Lower leg skin (tissue), 4 donors: ENCODE data around the gene CACNA1G. TPM values are rescaled to one million over a fixed set of nuclear protein-coding genes. Genes with fewer than 3 reads are reported as not detected.

ENCODE experiments used
- DNase-seq, 2 donors: peaks; one replicate each; pipeline ENCODE4 v3.0.0-alpha.2; 2019; ENCODE audit warnings: low spot score in 2 of 2
- H3K4me3 ChIP-seq: fragments of 200-600 bp; sonication (generic); 2 replicates; pipeline ENCODE4 v1.5.1; 2017; ENCODE audit warnings: mild to moderate bottlenecking, low read depth; ENCODE audit not compliant: poor library complexity, severe bottlenecking
- POLR2A ChIP-seq, 2 donors: fragments of 450-650 bp; IDR thresholded peaks; one replicate each; pipeline ENCODE4 v1.6.1; 2016 to 2017; ENCODE audit warnings: antibody characterized with exemption in 2 of 2, mild to moderate bottlenecking in 1 of 2, moderate library complexity in 1 of 2
- WGBS, 2 donors: methylation state at CpG; one replicate each; pipeline ENCODE4 v1.1.5; 2018; 5-methylcytosine and 5-hydroxymethylcytosine counted together
- intact Hi-C: fragments of 100-400 bp; cut with DNase I; formaldehyde crosslinking; loops from one replicate; pipeline ENCODE4 v1.15.0; 2023; ENCODE audit warnings: low total_unique reads
- total RNA-seq, 4 donors: library from RNA; depleted of rRNA; stranded (reverse); fragments of >200 nt; gene quantifications; one replicate each; pipeline ENCODE4 v1.1.0, GENCODE V29; 2016
- TF ChIP-seq, protein P1 (sequence below), 3 donors: fragments of 450-650 bp; IDR thresholded peaks; one replicate each; pipeline ENCODE4 v1.5.1; 2016; ENCODE audit warnings: antibody characterized with exemption in 3 of 3, mild to moderate bottlenecking in 3 of 3, moderate library complexity in 2 of 3

CACNA1G gene
- total RNA-seq, 4 donors from 2014 or later, result 1.3 to 3.1 (median 1.8) TPM

DNA sequence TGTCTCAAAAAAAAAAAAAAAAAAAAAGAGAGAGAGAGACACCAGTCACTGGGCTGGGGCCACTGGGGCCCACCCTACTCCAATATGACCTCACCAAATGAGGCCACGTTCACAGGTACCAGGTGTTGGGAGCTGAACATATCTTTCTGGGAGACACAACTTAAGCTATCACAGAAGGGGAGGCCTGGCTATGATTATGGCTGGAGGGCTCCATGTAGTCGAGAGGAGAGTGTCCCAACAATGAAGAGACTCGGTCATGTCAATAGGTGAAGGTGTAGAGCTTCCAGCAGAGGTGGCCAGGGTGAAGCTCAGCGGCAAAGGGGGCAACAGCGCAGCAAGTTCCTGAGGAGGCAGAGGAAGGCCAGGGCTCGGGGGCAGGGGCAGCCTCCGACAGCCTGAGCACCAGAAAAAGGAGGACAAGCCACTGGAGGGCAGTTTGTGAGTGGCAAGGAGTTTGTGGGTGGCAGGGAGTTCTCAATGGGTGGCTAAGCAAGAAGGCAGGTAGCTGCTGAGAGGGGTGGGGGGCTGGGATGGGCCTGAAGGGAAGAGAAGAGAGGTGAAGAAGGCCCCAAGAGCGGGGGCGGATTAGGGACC is 102.2 kb downstream of the CACNA1G start:
- no peak overlapping the region for H3K4me3 ChIP-seq
- WGBS, 2 donors, result 93 to 96% methylated on average over 9 of the region's 9 CpGs
- DNase-seq, result no peak
- TF ChIP-seq POLR2A (IDR thresholded peaks at IDR 0.05), result no peak
- TF ChIP-seq, protein P1, sequence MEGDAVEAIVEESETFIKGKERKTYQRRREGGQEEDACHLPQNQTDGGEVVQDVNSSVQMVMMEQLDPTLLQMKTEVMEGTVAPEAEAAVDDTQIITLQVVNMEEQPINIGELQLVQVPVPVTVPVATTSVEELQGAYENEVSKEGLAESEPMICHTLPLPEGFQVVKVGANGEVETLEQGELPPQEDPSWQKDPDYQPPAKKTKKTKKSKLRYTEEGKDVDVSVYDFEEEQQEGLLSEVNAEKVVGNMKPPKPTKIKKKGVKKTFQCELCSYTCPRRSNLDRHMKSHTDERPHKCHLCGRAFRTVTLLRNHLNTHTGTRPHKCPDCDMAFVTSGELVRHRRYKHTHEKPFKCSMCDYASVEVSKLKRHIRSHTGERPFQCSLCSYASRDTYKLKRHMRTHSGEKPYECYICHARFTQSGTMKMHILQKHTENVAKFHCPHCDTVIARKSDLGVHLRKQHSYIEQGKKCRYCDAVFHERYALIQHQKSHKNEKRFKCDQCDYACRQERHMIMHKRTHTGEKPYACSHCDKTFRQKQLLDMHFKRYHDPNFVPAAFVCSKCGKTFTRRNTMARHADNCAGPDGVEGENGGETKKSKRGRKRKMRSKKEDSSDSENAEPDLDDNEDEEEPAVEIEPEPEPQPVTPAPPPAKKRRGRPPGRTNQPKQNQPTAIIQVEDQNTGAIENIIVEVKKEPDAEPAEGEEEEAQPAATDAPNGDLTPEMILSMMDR (IDR thresholded peaks at IDR 0.05), result no peak
- intact Hi-C loops, result no loop called here

GRCh38 chr17:50663812-50664374 is 103.4 kb downstream of the CACNA1G start:
- WGBS, 2 donors, result 86 to 87% methylated on average over 10 of the region's 10 CpGs
- TF ChIP-seq, protein P1 (IDR thresholded peaks at IDR 0.05), result no peak
- no peak for TF ChIP-seq POLR2A (IDR thresholded peaks at IDR 0.05)
- no peak overlapping the region for H3K4me3 ChIP-seq
- intact Hi-C loops, result no loop called here
- DNase-seq, result no peak

DNA sequence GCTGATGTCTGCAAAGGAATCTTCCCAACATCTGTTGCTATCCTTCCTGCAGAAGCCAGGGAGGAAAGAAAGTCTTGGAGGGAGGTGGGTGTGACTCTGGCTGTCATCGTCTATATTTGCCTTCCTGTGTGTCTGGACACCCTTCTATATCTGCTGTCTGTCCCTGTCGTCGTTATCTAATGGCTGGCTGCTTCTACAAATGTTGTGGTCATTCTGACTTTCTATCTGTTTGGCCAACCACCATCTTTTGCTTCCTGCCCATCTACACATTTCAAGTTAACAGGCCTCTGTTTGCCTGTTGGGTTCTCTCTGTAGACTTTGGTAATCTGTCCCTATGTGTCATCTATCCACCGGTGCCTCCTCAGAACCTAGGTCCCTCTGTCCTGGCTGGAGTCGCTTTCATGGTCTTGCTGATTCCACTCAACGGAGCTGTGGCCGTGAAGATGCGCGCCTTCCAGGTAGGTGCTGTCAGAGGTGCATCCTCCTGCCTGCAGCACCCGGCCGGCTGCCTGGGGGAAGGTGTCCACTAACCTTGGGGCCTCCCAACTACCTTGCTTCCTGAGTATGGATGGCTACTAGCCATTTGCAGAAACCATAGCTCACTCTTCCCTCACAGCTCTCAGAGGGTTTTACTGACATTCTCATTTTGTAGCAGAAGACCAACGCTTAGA is 104.4 kb downstream of the CACNA1G start:
- no peak for TF ChIP-seq POLR2A (IDR thresholded peaks at IDR 0.05)
- TF ChIP-seq, protein P1 (IDR thresholded peaks at IDR 0.05), result no peak
- WGBS, 2 donors, result 83 to 90% methylated on average over 11 to 12 of the region's 12 CpGs
- intact Hi-C loops, result no loop called here

DNA sequence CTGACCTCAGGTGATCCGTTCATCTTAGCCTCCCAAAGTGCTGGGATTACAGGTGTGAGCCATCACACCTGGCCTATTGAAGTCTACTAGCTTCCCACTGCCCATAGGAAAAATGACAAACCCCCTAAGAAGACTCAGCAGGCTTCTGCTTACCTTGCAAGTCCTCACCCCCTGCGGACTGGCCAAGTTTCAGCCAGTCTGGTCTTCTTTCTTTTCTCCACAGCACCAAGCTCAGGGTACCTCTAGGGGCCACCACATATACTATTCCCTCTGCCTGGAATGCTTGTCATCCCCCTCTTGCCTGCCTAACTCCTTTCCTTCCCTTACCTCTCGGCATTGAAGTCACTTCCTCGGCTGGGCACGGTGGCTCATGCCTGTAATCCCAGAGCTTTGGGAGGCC is 105.3 kb downstream of the CACNA1G start:
- WGBS, 2 donors, result 81 to 90% methylated on average over 5 of the region's 5 CpGs
- no peak overlapping the region for H3K4me3 ChIP-seq
- intact Hi-C loops, result no loop called here
- no peak for DNase-seq
- TF ChIP-seq, protein P1 (IDR thresholded peaks at IDR 0.05), result no peak
- no peak for TF ChIP-seq POLR2A (IDR thresholded peaks at IDR 0.05)

More for the DNA sequence above, 104.4 kb downstream of the CACNA1G start:
- H3K4me3 ChIP-seq, result no peak overlapping the region
- DNase-seq, result no peak

DNA sequence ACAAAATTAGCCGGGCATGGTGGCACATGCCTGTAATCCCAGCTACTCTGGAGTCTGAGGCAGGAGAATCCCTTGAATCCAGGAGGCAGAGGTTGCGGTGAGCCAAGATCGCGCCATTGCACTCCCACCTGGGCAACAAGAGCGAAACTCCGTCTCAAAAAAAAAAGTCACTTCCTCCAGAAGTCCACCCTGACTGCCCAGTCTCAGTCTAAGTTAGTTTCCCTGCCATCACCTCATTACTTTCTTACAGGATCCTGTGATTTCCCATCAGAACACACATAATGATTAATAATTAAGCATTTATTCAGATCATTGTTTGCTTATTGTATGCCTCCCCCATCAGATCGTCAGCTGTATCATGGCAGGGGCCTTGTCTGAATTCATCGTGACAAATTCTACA is 105.8 kb downstream of the CACNA1G start:
- H3K4me3 ChIP-seq, result no peak overlapping the region
- intact Hi-C loops, result no loop called here
- TF ChIP-seq, protein P1 (IDR thresholded peaks at IDR 0.05), result no peak
- no peak for TF ChIP-seq POLR2A (IDR thresholded peaks at IDR 0.05)
- 94 to 96% methylated on average over 8 of the region's 8 CpGs for WGBS, 2 donors
- no peak for DNase-seq
